Thyroid gland (tissue), 4 donors: ENCODE measurements around the gene ACOX3. TPM values are rescaled to one million over a fixed set of nuclear protein-coding genes. Genes with fewer than 3 reads are reported as not detected.

Experiments used
- DNase-seq, 2 donors: peaks; one replicate each; pipeline ENCODE4 v3.0.0-alpha.2; 2019
- H3K27ac ChIP-seq, 3 donors: fragments of 200-600 bp; sonication (generic); 1 replicate in 2 of 3; 2 replicates in 1 of 3; pipeline ENCODE4 v1.5.1; 2016 to 2019; ENCODE audit warnings: mild to moderate bottlenecking in 1 of 3, moderate library complexity in 1 of 3
- H3K27me3 ChIP-seq: fragments of 200-600 bp; sonication (generic); one replicate; pipeline ENCODE4 v1.5.1; 2019
- H3K36me3 ChIP-seq, 2 donors: fragments of 200-600 bp; sonication (generic); one replicate each; pipeline ENCODE4 v1.5.1; 2016 to 2019
- H3K4me1 ChIP-seq, 2 donors: fragments of 200-600 bp; sonication (generic); one replicate each; pipeline ENCODE4 v1.5.1; 2017 to 2019
- H3K4me3 ChIP-seq, 3 donors: fragments of 200-600 bp; sonication (generic); replicated peaks in 1 of 3; 1 replicate in 2 of 3; 2 replicates in 1 of 3; pipeline ENCODE4 v1.5.1; 2016; ENCODE audit warnings: mild to moderate bottlenecking in 1 of 3
- H3K9me3 ChIP-seq: fragments of 200-600 bp; sonication (generic); one replicate; pipeline ENCODE4 v1.5.1; 2017
- CTCF ChIP-seq, 6 experiments: fragments of 200-600 bp in 3 of 6; fragments of 450-650 bp in 3 of 6; sonication (generic) in 3 of 6; IDR thresholded peaks; one replicate each; pipeline ENCODE4 v1.5.1; 2016 to 2019; ENCODE audit warnings: antibody characterized with exemption in 6 of 6, mild to moderate bottlenecking in 2 of 6, inconsistent platforms in 1 of 6, moderate library complexity in 1 of 6
- POLR2A ChIP-seq, 2 donors: fragments of 450-650 bp; IDR thresholded peaks; one replicate each; pipeline ENCODE4 v1.6.1; 2017; ENCODE audit warnings: antibody characterized with exemption in 2 of 2, mild to moderate bottlenecking in 2 of 2, moderate library complexity in 1 of 2
- WGBS, 2 donors: methylation state at CpG; one replicate each; pipeline ENCODE4 v1.1.5; 2017; 5-methylcytosine and 5-hydroxymethylcytosine counted together
- intact Hi-C: fragments of 100-400 bp; cut with DNase I; formaldehyde crosslinking; loops from one replicate; pipeline ENCODE4 v1.15.1; 2023
- total RNA-seq, 4 donors: library from RNA; depleted of rRNA; stranded (reverse); fragments of >200 nt; gene quantifications; one replicate each; pipeline ENCODE4 v1.2.3, GENCODE V29; 2016

ACOX3 gene
- total RNA-seq, 4 donors from 2014 or later, result 28.2 to 61.8 (median 47.7) TPM

- no peak overlapping the region for H3K27ac ChIP-seq
- no peak for TF ChIP-seq CTCF (IDR thresholded peaks at IDR 0.05)
- TF ChIP-seq POLR2A (IDR thresholded peaks at IDR 0.05), result no peak
- WGBS, 2 donors, result 86 to 87% methylated on average over 9 of the region's 9 CpGs
- intact Hi-C loops, result no loop called here
- no peaks in the 10 kb centered on the region for H3K27me3 ChIP-seq
- DNase-seq, result no peak
- peaks cover 8 to 16% of the 10 kb centered on the region in 2 donors for H3K4me1 ChIP-seq
- no peaks in the 10 kb centered on the region for H3K9me3 ChIP-seq
- H3K36me3 ChIP-seq, result no peaks in the 10 kb centered on the region
- H3K4me3 ChIP-seq, result no peak overlapping the region
Observed at GRCh38 chr4:8322794-8323704, 117.5 kb downstream of the ACOX3 start.

GRCh38 chr4:8321771-8322170 is 118.8 kb downstream of the ACOX3 start:
- no peak overlapping the region for H3K27ac ChIP-seq
- 78 to 91% methylated on average over 5 of the region's 5 CpGs for WGBS, 2 donors
- H3K4me3 ChIP-seq, result no peak overlapping the region
- intact Hi-C loops, result no loop called here
- no peak for TF ChIP-seq CTCF (IDR thresholded peaks at IDR 0.05)
- peaks cover 15 to 22% of the 10 kb centered on the region in 2 donors for H3K4me1 ChIP-seq
- H3K9me3 ChIP-seq, result no peaks in the 10 kb centered on the region
- no peaks in the 10 kb centered on the region for H3K36me3 ChIP-seq
- no peaks in the 10 kb centered on the region for H3K27me3 ChIP-seq
- no peak for DNase-seq

GRCh38 chr4:8321220-8321619 is 119.3 kb downstream of the ACOX3 start:
- Histone ChIP-seq H3K4me1 (peaks cover 21 to 28% of the 10 kb centered on the region in 2 donors), H3K4me3 (no peak overlapping the region)
- intact Hi-C loops, result no loop called here

GRCh38 chr4:8320386-8320750 is 120.2 kb downstream of the ACOX3 start:
- H3K27ac ChIP-seq, result peak overlapping the region in 2 of 3 donors; percentile 32 to 34
- 80 to 83% methylated on average over 2 of the region's 2 CpGs for WGBS, 2 donors
- DNase-seq, result no peak
- H3K27me3 ChIP-seq, result no peaks in the 10 kb centered on the region
- intact Hi-C loops, result no loop called here
- no peaks in the 10 kb centered on the region for H3K9me3 ChIP-seq
- peaks cover 29 to 36% of the 10 kb centered on the region in 2 donors for H3K4me1 ChIP-seq
- no peak overlapping the region for H3K4me3 ChIP-seq
- no peaks in the 10 kb centered on the region for H3K36me3 ChIP-seq
- TF ChIP-seq CTCF (IDR thresholded peaks at IDR 0.05), result peak in 1 of 6 experiments; percentile 6
- TF ChIP-seq POLR2A (IDR thresholded peaks at IDR 0.05), result no peak

More at GRCh38 chr4:8321220-8321619, 119.3 kb downstream of the ACOX3 start:
- H3K36me3 ChIP-seq, result no peaks in the 10 kb centered on the region
- DNase-seq, result no peak
- no peak for TF ChIP-seq CTCF (IDR thresholded peaks at IDR 0.05)
- TF ChIP-seq POLR2A (IDR thresholded peaks at IDR 0.05), result no peak
- H3K9me3 ChIP-seq, result no peaks in the 10 kb centered on the region
- H3K27ac ChIP-seq, result no peak overlapping the region
- no peaks in the 10 kb centered on the region for H3K27me3 ChIP-seq
- 92 to 99% methylated on average over 2 of the region's 2 CpGs for WGBS, 2 donors

GRCh38 chr4:8319731-8320385 is 120.7 kb downstream of the ACOX3 start:
- TF ChIP-seq CTCF (IDR thresholded peaks at IDR 0.05) (no peak), POLR2A (IDR thresholded peaks at IDR 0.05) (no peak)
- H3K27me3 ChIP-seq, result no peaks in the 10 kb centered on the region
- H3K9me3 ChIP-seq, result no peaks in the 10 kb centered on the region
- no peak for DNase-seq
- 68 to 82% methylated on average over 13 of the region's 13 CpGs for WGBS, 2 donors
- peaks cover 34 to 41% of the 10 kb centered on the region in 2 donors for H3K4me1 ChIP-seq
- peak overlapping the region in 2 of 3 donors; percentile 32 to 34 for H3K27ac ChIP-seq
- no peak overlapping the region for H3K4me3 ChIP-seq
- H3K36me3 ChIP-seq, result no peaks in the 10 kb centered on the region
- intact Hi-C loops, result loop anchor here (10.0 kb wide), 1 partner anchor 85 kb away; no protein-coding TSS in a partner anchor
